ENCODE data around the gene RAB11FIP3.

The RAB11FIP3 gene

DNA sequence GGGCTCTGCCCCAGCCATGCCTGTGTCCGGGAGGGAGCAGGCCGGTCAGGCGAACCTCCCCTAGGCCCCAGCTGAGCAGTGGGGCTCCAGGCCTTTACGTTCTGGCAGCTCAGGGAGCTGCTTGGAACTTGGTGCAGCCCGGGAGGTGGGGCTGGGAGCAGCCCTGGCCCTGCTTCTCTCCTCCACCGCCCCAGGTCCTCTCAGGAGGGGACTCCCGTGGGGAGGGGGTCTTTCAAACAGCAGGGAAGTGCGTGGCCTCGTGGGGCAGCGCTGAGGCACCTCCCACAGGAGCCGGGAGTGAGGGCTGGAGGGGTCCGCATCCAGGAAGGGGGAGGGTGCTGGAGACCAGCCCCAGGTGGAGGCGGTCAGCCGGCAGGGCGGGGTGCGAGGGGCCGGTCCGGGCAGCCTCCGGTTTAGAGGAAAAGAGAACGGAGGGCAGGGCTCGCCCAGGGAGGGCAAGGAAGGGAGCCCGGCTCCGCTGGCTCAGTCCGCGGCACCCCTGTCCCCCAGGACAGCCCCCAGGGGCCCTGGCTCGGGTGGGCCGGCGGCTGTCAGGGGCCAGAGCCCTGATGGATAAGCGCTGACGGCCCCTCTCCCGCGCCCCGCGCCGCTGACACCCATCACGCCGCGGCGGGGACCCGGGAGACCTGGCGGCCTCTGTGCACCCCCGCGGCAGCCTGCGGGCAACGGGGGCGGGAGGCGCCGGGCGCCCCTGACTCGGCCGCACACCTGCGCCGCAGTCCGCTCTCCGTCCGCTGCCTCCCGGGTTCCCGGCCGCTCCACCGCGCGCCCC is 134.2 kb downstream of the RAB11FIP3 start:
- TF ChIP-seq ZFX (IDR thresholded peaks at IDR 0.05): no peak
- TF ChIP-seq CTCF (conservative IDR thresholded peaks at IDR 0.05): no peak

GRCh38 chr16:560204-560700 is 134.8 kb downstream of the RAB11FIP3 start, which contains the start of gene PRR35:
PRR35 (plus strand) TSS chr16:560394; CDS start chr16:563295, 2,901 bp downstream.
- no peak within 1 kb of the TSS for H3K27ac ChIP-seq
- TF ChIP-seq ZFX (IDR thresholded peaks at IDR 0.05) (no peak), CTCF (conservative IDR thresholded peaks at IDR 0.05) (no peak)

More for the DNA sequence above, 134.2 kb downstream of the RAB11FIP3 start:
- no peak overlapping the region for H3K27ac ChIP-seq

DNA sequence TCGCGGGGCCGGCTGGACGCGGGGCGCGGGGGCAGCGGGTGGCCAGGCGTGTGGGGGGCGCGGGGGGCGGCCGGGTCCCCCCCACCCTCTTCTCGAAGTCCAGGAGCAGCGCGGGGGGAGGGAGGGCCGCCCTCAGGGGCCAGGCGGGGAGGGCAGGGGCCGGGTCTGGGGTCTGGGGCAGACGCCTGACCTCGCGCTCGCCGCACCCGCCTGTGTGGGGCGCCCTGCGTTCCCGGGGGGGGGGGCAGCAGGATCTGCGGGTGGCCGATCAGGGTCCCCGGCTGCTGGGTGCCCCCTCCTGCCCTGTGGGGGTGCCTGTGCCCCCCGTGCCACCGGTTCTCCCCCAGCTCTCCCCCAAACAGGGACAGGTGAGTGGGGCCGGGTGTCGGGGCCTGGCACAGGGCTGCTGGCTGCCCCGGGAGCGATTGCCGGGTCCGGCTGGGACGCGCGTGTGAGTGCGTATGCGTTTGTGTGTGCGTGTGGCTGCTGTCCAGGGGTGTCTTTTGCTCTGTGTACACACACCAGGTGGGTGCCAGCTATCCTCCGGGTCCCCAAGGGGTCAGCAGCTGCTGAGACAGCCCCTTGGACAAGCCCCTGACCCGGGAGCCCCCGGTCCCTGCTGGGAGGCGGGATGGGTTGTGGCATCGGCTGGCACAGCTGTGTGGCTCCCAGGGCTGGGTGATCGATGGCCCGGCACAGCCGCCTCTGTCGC is 135.4 kb downstream of the RAB11FIP3 start:
- TF ChIP-seq ZFX (IDR thresholded peaks at IDR 0.05) (no peak), CTCF (conservative IDR thresholded peaks at IDR 0.05) (no peak)
- no peak overlapping the region for H3K27ac ChIP-seq

DNA sequence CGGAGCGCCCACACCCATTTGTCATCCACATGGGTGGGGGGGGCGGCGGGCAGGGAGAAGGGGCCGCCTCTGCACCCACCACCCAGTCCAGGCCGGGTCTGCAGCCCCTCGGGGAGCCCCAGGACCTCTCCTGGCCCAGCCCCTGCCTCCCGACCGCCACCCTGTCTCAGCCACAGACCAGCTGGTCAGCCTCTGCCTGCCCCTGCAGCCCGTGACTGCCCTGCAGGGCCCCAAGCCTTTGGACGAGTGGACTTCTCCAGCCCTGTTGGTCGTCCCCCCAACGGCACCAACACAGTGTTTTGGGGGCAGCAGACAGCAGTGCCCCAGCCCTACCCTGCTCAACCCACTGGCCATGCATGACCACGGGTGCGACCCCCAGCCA is 136.0 kb downstream of the RAB11FIP3 start:
- TF ChIP-seq CTCF (conservative IDR thresholded peaks at IDR 0.05) (no peak), ZFX (IDR thresholded peaks at IDR 0.05) (no peak)
- no peak overlapping the region for H3K27ac ChIP-seq

- no peak for TF ChIP-seq ZFX (IDR thresholded peaks at IDR 0.05)
- H3K27ac ChIP-seq: no peak overlapping the region
Measured at GRCh38 chr16:561957-562938, 136.8 kb downstream of the RAB11FIP3 start.

DNA sequence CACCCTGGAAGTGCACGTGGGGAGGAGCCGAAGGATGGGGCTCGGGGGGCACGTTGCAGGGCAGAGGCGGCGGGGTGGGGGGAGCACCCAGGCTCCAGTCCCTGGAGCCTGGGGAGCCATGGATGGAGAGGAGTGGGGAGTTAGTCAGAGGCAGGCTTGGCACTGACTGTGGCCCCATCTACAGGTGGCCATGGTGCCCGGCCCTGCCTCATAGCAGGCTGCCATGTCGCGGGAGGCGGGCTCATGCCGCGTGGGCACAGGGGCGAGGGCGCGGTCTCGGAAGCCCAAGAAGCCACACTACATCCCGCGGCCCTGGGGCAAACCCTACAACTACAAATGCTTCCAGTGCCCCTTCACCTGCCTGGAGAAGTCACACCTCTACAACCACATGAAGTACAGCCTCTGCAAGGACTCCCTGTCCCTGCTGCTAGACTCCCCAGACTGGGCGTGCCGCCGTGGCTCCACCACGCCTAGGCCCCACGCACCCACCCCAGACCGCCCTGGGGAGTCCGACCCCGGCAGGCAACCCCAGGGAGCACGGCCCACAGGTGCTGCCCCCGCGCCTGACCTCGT is 137.7 kb downstream of the RAB11FIP3 start:
- no peak overlapping the region for H3K27ac ChIP-seq
- no peak for TF ChIP-seq CTCF (conservative IDR thresholded peaks at IDR 0.05)
- no peak for TF ChIP-seq ZFX (IDR thresholded peaks at IDR 0.05)

All from C4-2B (cell line).